Astrocyte (in vitro differentiated cells and primary cell): Measurements from ENCODE around the gene MTMR4.

Experiments used
- CTCF ChIP-seq: IDR thresholded peaks from 2 replicates; pipeline ENCODE4 v1.5.1; 2011; ENCODE audit warnings: low read depth, mild to moderate bottlenecking, inconsistent platforms, low read length, moderate library complexity; ENCODE audit not compliant: insufficient read depth
- EZH2 ChIP-seq: IDR thresholded peaks from 2 replicates; pipeline ENCODE4 v1.6.1; 2012; ENCODE audit warnings: mild to moderate bottlenecking, low read length, inconsistent platforms; ENCODE audit not compliant: insufficient read depth

GRCh38 chr17:58517928-58518609 is 3.6 kb upstream of the MTMR4 start:
- TF ChIP-seq CTCF (no peak), EZH2 (no peak)
